Nephron (organoid): ENCODE data around the gene GUCA1A.

ENCODE experiments used
- H3K27ac Mint-ChIP-seq, 3 experiments: 2 replicates each; pipeline ENCODE4 v1.8.0; 2020; ENCODE audit warnings: mixed read lengths in 3 of 3, mild to moderate bottlenecking in 2 of 3, moderate library complexity in 1 of 3
- H3K27me3 Mint-ChIP-seq: 2 replicates; pipeline ENCODE4 v1.8.0; 2021; ENCODE audit warnings: low read depth, mild to moderate bottlenecking, moderate library complexity, mixed read lengths
- H3K36me3 Mint-ChIP-seq: 2 replicates; pipeline ENCODE4 v1.8.0; 2020; ENCODE audit warnings: low read depth, mixed read lengths
- H3K4me1 Mint-ChIP-seq: 2 replicates; pipeline ENCODE4 v1.8.0; 2020; ENCODE audit warnings: mixed read lengths
- H3K4me3 Mint-ChIP-seq, 3 experiments: 2 replicates each; pipeline ENCODE4 v1.8.0; 2020; ENCODE audit warnings: mild to moderate bottlenecking in 3 of 3, mixed read lengths in 3 of 3, moderate library complexity in 2 of 3
- H3K9me3 Mint-ChIP-seq: 2 replicates; pipeline ENCODE4 v1.8.0; 2020; ENCODE audit warnings: mixed read lengths
- CTCF ChIP-seq, 3 experiments: fragments of 200-600 bp; sonication (generic); IDR thresholded peaks; one replicate each; pipeline ENCODE4 v1.5.0; 2021; ENCODE audit warnings: antibody characterized with exemption in 3 of 3; ENCODE audit not compliant: unreplicated experiment in 3 of 3

The GUCA1A gene

GRCh38 chr6:42173101-42173500 is at the start of gene GUCA1A:
TSS of gene GUCA1A (plus strand) at chr6:42173364. CDS start at chr6:42173614, 250 bp downstream.
- H3K4me1 Mint-ChIP-seq = no peaks in the 10 kb centered on the region
- no peak within 1 kb of the TSS for H3K4me3 Mint-ChIP-seq
- H3K9me3 Mint-ChIP-seq = no peaks in the 10 kb centered on the region
- H3K27me3 Mint-ChIP-seq = peaks cover 9% of the 10 kb centered on the region
- no peak for TF ChIP-seq CTCF (IDR thresholded peaks at IDR 0.05; ENCODE audit: unreplicated experiment in 3 of 3)
- no peaks in the 10 kb centered on the region for H3K36me3 Mint-ChIP-seq
- no peak within 1 kb of the TSS for H3K27ac Mint-ChIP-seq

DNA sequence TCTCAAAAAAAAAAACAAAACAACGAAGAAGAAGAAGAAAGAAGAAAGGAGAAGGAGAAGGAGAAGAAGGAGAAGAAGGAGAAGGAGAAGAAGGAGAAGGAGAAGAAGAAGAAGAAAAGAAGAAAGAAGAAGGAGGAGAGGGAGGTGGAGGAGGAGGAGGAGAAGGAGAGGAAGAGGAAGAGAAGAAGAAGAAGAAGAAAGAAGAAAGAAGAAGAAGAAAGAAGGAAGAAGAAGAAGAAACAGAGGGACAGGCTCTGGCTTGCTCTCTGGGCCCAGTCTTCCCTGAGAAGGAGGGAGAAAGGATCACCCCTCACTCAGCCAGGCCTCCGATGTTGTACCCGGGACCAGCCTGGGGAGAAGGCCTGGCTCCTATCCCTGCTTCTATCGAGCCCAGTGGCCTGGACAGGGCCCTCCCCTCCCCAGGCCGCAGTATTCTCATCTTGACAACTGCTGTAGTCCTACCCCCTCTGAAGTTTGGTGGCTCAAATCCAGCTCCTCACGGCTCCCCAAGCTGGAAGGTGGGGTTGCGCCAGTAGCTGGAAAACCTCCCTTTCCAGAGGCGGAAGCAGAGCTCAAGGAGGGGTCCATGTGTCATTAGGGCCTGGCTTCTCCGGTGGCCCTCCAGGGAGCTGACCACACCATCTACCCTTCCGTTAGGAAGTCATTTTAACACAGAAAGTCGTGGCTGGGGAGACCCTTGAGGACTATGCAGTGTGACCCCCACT is 49.6 kb upstream of the GUCA1A start:
- Mint-ChIP-seq H3K27me3 (peaks cover 4% of the 10 kb centered on the region), H3K4me1 (peaks cover 5% of the 10 kb centered on the region), H3K4me3 (no peak overlapping the region), H3K36me3 (no peaks in the 10 kb centered on the region), H3K9me3 (no peaks in the 10 kb centered on the region), H3K27ac (no peak overlapping the region)
- TF ChIP-seq CTCF (IDR thresholded peaks at IDR 0.05; ENCODE audit: unreplicated experiment in 3 of 3) = no peak

DNA sequence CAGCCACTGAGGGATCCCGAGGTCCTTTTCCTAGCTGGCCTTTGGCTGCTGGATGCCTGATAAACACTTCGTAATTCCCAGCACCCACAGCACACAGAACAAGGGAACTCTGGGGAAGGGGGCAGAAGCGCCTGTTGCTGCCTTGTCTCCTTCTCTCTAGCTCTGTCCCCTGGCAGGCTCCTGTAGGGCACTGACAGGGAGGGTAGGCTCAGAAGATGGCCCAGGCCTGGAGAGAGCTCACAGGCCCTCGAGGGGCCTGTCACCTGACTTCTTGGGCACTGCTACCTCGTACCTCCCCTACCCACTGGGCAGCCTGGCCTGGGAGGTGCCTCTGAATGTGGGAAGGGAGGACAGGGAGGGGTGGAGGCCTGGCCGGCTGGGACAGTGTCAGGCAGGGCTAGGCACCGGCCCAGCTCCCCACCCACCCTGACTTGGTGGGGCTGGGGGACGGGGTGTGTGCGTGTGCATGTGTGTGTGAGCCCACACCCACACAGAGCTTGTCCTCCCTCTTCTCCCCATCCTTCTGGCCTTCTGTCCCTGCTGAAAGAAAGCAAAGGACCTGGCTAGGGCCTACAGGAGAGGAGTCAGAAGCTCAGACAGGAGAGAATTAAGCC is 48.8 kb upstream of the GUCA1A start:
- no peaks in the 10 kb centered on the region for H3K9me3 Mint-ChIP-seq
- H3K27ac Mint-ChIP-seq = no peak overlapping the region
- no peak for TF ChIP-seq CTCF (IDR thresholded peaks at IDR 0.05; ENCODE audit: unreplicated experiment in 3 of 3)
- peaks cover 4% of the 10 kb centered on the region for H3K27me3 Mint-ChIP-seq
- H3K4me1 Mint-ChIP-seq = peaks cover 5% of the 10 kb centered on the region
- H3K4me3 Mint-ChIP-seq = no peak overlapping the region
- H3K36me3 Mint-ChIP-seq = no peaks in the 10 kb centered on the region

DNA sequence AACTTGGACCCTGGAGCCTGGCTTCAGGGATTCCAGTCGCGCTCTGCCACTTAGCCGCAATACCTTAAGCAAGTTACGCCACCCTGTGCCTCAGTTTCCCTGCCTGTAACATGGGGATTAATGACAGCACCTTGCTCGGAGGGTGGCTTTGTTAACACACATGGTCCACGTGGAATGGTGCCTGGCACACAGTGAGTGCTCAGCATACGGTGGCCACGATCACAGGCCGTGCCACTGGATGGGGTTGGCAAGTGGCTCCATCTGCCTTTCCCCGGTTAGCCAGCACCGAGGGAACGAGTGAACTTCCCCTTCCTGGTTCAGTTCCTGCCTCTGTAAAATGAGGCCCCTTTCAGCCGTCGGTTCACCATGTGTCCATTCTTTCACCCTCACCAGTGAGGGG is 47.9 kb upstream of the GUCA1A start:
- no peaks in the 10 kb centered on the region for H3K36me3 Mint-ChIP-seq
- peaks cover 4% of the 10 kb centered on the region for H3K27me3 Mint-ChIP-seq
- H3K9me3 Mint-ChIP-seq = no peaks in the 10 kb centered on the region
- H3K27ac Mint-ChIP-seq = no peak overlapping the region
- H3K4me3 Mint-ChIP-seq = no peak overlapping the region
- TF ChIP-seq CTCF (IDR thresholded peaks at IDR 0.05; ENCODE audit: unreplicated experiment in 3 of 3) = no peak
- H3K4me1 Mint-ChIP-seq = peaks cover 5% of the 10 kb centered on the region

DNA sequence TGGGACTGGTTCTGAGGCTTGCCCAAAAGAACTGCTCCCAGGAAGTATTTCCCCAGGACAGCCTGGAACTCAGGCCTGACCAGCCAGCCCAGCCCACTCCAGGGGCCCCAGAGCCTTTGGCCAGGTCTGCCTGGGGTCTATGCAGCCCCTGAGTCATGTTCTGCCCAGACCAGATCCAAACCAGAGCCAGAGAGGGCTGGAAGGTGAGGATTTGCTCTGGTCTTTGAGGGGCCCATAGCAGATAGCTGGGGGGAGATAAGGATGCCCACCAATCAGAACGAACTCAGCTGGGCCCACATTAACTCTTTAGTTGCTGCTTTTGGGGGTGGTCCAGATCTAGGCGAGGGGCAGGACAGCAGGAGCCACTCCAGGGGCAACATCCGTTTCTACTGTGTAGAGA is 47.5 kb upstream of the GUCA1A start:
- no peak for TF ChIP-seq CTCF (IDR thresholded peaks at IDR 0.05; ENCODE audit: unreplicated experiment in 3 of 3)
- Mint-ChIP-seq H3K9me3 (no peaks in the 10 kb centered on the region), H3K36me3 (no peaks in the 10 kb centered on the region), H3K4me3 (no peak overlapping the region), H3K27me3 (peaks cover 4% of the 10 kb centered on the region), H3K4me1 (peaks cover 5% of the 10 kb centered on the region), H3K27ac (no peak overlapping the region)
